ENCODE results near the gene TOM1L2. TPM values are rescaled to one million over a fixed set of nuclear protein-coding genes. Genes with fewer than 3 reads are reported as not detected.
A peak's percentile ranks its signal among the peaks of the same experiment; 100 is the strongest.

Gene TOM1L2
- total RNA-seq, 1 experiment from 2014 or later, result 24.1 TPM

- Histone ChIP-seq H3K36me3 (ENCODE audit: control insufficient read depth in 1 of 2, insufficient read depth in 2 of 2, low read length in 2 of 2) (no peaks in the 10 kb centered on the region), H3K4me3 (replicated peaks in 1 of 2; ENCODE audit: low read depth in 1 of 2, low read length in 2 of 2) (no peak overlapping the region), H3K27me3 (ENCODE audit: insufficient read depth, low read length) (no peaks in the 10 kb centered on the region), H3K4me2 (ENCODE audit: low read length) (no peak overlapping the region), H3K27ac (ENCODE audit: low read depth, low read length) (no peak overlapping the region), H3K4me1 (ENCODE audit: control insufficient read depth in 1 of 2, insufficient read depth in 2 of 2, low read length in 2 of 2) (0 out of 4 replicates have a peak, but pooled peaks cover 0 to 4% of the 10 kb centered on the region in 2 experiments), H3K9me3 (ENCODE audit: control insufficient read depth in 1 of 2, insufficient read depth in 1 of 2, low read depth in 1 of 2, low read length in 2 of 2) (no peaks in the 10 kb centered on the region), H2AFZ (ENCODE audit: low read depth, low read length, poor library complexity, severe bottlenecking) (no peak overlapping the region), H3K9ac (ENCODE audit: low read length) (no peak overlapping the region), H4K20me1 (ENCODE audit: insufficient read depth) (no peaks in the 10 kb centered on the region), H3K79me2 (ENCODE audit: insufficient read depth, low read length) (no peaks in the 10 kb centered on the region), H3K9me2 (ENCODE audit: insufficient read depth) (no peaks in the 10 kb centered on the region)
- ATAC-seq, result no peak
- no TSS peak for BruUV-seq (replicated peaks)
- CTCF ChIA-PET, result no interaction called here
- POLR2A ChIA-PET, result no interaction called here
- RAD21 ChIA-PET (ENCODE audit: low non-redundant PET in 1 of 2, low total read pairs in 2 of 2, uncharacterized antibody in 2 of 2, unreplicated experiment in 2 of 2), result interaction anchor here in 1 of 2 experiments (0.7 kb wide), 1 partner anchor 162 kb away, joined by 8 read pairs; no protein-coding TSS in a partner anchor
- intact Hi-C loops (cut with micrococcal nuclease), result no loop called here
- TF ChIP-seq SP1 (IDR thresholded peaks at IDR 0.05; ENCODE audit: low read depth) (no peak), FOSL1 (IDR thresholded peaks at IDR 0.05; ENCODE audit: low read depth) (no peak), ZNF274 (IDR thresholded peaks at IDR 0.05; ENCODE audit: low read depth, low read length) (no peak)
- no peak for DNase-seq (ENCODE audit: low read depth, low spot score)
Observed at GRCh38 chr17:18000030-18000408, 27.8 kb upstream of the TOM1L2 start.

- no TSS peak for BruUV-seq (replicated peaks)
- ATAC-seq, result peak; percentile 58
- POLR2A ChIA-PET, result no interaction called here
- Histone ChIP-seq H4K20me1 (ENCODE audit: insufficient read depth) (no peaks in the 10 kb centered on the region), H3K27ac (ENCODE audit: low read depth, low read length) (no peak overlapping the region), H3K4me2 (ENCODE audit: low read length) (no peak overlapping the region), H3K9me2 (ENCODE audit: insufficient read depth) (no peaks in the 10 kb centered on the region), H3K9ac (ENCODE audit: low read length) (no peak overlapping the region), H3K4me1 (ENCODE audit: control insufficient read depth in 1 of 2, insufficient read depth in 2 of 2, low read length in 2 of 2) (peaks cover 0 to 7% of the 10 kb centered on the region in 2 experiments; a peak in 1 of 4 replicates), H3K9me3 (ENCODE audit: control insufficient read depth in 1 of 2, insufficient read depth in 1 of 2, low read depth in 1 of 2, low read length in 2 of 2) (no peaks in the 10 kb centered on the region), H3K27me3 (ENCODE audit: insufficient read depth, low read length) (no peaks in the 10 kb centered on the region), H3K79me2 (ENCODE audit: insufficient read depth, low read length) (no peaks in the 10 kb centered on the region), H3K4me3 (replicated peaks in 1 of 2; ENCODE audit: low read depth in 1 of 2, low read length in 2 of 2) (no peak overlapping the region), H2AFZ (ENCODE audit: low read depth, low read length, poor library complexity, severe bottlenecking) (no peak overlapping the region), H3K36me3 (ENCODE audit: control insufficient read depth in 1 of 2, insufficient read depth in 2 of 2, low read length in 2 of 2) (no peaks in the 10 kb centered on the region)
- RAD21 ChIA-PET (ENCODE audit: low non-redundant PET in 1 of 2, low total read pairs in 2 of 2, uncharacterized antibody in 2 of 2, unreplicated experiment in 2 of 2), result no interaction called here
- intact Hi-C loops (cut with micrococcal nuclease), result no loop called here
- CTCF ChIA-PET, result no interaction called here
- TF ChIP-seq YY1 (IDR thresholded peaks at IDR 0.05; ENCODE audit: extremely low read depth, insufficient replicate concordance, low read depth, low read length) (no peak), REST (IDR thresholded peaks at IDR 0.05; ENCODE audit: low read depth) (no peak), CEBPB (IDR thresholded peaks at IDR 0.05; ENCODE audit: low read depth) (no peak), RAD21 (IDR thresholded peaks at IDR 0.05; ENCODE audit: low read depth) (no peak)
- no peak for DNase-seq (ENCODE audit: low read depth, low spot score)
Observed at GRCh38 chr17:17999364-18000029, 27.3 kb upstream of the TOM1L2 start.
